CMK (cell line): ENCODE data around the gene TGFA.

Experiments used
- DNase-seq: peaks from one replicate; pipeline ENCODE4 v3.0.0-alpha.2; 2010; ENCODE audit warnings: low read depth

TGFA gene

GRCh38 chr2:70418514-70418913 lies 135.1 kb downstream of the TGFA start:
- DNase-seq, result no peak

GRCh38 chr2:70417011-70417410 lies 136.6 kb downstream of the TGFA start:
- DNase-seq, result no peak

DNA sequence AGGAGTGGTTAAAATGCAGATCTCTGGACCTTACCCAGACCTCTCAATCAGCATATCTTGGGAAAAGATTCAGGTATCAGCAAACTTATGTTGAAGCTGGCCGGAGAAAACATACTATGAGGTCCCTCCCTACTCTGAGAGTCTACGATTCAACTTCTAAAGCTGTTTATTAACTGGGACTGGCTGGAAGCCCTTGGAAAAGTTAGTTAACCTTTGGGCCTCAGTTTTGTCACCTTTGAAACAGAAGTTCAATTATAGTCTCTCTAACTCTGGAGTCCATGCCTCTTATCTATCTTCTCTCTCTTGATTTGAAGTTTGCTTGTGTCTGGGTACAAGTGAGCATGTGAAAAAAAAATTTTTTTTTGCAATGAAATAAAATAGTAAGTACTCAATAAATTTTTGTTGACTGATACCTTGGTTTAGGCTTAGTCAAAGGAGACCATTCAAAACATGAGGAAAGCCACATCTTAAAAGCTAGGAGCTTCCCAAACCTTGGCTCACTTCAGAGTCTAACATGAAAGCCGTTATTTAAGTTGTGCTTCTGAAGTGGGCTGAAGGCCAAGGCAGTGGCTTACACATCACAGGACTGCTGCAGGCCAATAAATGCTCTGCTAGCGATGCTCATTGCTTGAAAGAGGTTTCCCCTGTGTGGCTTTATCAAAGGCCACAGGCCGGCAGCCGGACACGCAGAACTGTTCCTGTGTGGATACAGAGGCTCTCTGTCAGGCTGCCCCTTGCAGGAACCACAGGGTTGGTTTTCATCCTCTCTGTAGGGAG lies 141.1 kb downstream of the TGFA start:
- DNase-seq, result no peak

DNA sequence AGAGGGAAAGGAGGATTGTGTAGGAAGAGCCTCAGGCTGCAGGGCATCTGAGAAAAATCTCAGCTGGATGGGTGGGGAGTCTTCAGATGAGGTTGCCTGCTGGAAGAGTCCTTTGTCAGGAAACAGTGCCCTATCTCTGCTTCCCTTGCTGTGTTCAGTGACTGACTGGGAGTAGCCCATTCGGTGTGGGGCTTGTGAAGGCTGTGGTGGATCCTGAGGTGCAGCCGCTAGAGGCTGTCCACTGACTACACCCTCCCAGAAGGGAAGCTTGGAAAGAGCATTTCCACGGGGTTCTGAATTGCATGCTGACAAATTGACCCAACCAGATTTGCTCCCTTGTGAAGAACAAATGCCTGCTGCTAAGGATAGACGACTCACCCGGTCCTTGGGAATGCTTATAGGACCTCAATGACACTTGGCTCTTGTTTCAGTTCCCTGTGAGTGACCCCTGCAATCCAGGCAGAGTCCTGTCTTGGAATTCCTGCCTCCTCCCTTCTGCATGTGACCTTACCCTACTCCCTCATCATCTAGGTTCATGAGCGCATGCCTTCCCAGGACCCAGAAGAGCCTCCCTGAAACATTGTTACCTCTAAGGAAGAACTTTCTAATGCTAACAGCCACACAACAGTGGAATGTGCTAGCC lies 142.0 kb downstream of the TGFA start:
- no peak for DNase-seq

- no peak for DNase-seq
Observed at GRCh38 chr2:70403267-70404053, 150.2 kb downstream of the TGFA start.

DNA sequence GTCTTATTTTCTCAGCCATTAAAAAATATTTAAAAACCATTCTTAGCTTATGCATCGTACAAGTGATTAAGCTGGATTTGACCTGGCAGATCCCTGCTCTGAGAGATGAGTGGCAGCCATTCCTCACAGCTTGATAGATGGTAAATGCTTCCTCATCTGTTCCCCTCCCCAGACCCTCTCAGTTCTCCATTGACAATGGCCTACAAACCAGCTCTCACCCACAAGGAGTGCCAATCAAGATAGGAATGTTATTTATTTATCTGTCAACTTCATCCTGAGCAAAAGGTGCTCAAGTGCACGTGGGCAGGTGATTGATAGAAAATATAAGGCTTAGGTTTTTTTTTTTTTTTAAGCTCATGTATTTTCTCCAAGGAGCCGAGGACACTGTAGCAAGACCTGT lies 153.1 kb downstream of the TGFA start:
- no peak for DNase-seq

GRCh38 chr2:70399046-70399445 lies 154.6 kb downstream of the TGFA start:
- no peak for DNase-seq
